ENCODE measurements around the gene SLC25A6.
"Not testable (repeated sequence)": the region's sequence is repeated elsewhere in the genome, so short reads cannot be mapped to it uniquely, and the experiment has no call there.

The SLC25A6 gene

GRCh38 chrX:1389181-1389992, 2.5 kb downstream of the SLC25A6 start:
- DNase-seq = no peak

DNA sequence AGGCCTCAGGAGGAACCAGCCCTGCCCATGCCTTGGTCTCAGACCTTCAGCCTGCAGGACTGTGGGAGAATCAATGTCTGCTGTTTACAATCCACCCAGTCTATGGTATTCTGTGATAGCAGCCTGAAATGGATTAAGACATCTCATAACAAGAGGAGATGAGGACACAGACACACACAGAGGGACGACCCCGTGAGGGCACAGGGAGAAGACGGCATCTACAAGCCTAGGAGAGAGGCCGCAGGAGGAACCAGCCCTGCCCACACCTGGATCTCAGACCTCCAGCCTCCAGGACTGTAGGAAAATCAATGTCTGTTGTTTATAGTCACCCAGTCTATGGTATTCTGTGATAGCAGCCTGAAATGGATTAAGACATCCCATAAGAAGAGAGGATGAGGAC, 3.3 kb downstream of the SLC25A6 start:
- no peak for DNase-seq

DNA sequence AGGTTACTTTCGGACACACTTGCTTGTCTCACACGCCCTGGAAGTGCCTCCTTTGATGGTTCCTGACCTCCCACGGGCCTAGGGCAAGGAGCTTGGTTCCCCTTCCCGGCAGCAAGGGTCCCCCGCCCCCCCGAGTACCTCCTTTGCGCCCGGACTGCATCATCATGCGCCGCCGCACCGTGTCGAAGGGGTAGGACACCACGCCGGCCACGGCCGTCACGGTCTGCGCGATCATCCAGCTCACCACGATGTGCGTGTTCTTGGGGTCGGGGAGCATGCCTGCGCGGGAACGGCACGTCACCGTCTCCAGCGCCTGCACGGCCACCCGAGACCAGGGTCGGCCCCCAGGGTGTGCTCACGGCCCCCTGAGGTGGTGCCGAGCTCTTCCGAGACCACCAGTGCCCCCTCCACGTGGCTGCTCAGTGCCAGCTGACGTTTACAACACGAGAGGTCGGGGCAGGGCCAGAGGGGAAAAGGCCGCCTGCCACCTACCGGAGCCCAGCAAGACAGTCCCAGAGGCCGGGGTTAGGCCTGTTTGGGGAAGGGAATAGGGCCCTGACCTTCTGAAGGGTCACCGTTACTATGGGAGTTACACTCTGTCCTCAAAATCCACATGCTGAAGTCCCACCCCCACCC, 4.7 kb downstream of the SLC25A6 start:
- no peak for DNase-seq

DNA sequence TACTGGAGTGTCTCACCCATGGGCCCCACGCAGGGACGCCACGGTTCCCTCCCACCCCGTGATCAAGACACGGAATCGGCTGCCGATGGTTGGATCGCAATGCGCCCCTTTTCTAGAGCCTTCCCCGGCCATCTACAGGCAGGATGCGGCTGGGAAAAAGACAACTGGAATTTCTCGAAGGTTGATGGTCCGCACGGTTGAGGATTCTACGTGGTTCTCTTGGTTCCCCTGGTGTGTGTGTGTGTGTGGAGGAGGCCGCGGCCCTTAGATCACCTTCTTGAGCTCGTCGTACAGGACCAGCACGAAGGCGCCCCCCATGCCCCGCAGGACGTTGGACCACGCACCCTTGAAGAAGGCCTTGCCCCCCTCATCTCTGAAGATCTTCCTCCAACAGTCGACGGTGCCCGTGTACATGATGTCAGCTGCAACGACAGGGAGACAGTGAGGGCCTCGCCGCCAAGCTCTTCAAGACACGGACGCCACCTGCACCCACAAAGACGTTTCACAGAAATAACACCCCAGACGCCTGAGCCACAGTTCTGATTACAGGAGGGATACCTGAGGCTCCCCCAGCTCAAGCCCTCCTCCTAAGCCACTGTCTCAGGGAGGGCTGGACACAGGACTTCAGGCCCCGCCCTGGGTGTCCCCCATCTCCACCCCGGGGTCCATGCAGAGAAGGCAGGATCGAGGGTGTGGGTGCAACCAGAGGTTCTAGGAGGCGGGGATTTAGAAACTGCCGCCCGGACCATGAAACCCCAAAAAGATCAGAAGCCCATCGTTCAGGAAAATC, 5.4 kb downstream of the SLC25A6 start:
- no peak for DNase-seq

DNA sequence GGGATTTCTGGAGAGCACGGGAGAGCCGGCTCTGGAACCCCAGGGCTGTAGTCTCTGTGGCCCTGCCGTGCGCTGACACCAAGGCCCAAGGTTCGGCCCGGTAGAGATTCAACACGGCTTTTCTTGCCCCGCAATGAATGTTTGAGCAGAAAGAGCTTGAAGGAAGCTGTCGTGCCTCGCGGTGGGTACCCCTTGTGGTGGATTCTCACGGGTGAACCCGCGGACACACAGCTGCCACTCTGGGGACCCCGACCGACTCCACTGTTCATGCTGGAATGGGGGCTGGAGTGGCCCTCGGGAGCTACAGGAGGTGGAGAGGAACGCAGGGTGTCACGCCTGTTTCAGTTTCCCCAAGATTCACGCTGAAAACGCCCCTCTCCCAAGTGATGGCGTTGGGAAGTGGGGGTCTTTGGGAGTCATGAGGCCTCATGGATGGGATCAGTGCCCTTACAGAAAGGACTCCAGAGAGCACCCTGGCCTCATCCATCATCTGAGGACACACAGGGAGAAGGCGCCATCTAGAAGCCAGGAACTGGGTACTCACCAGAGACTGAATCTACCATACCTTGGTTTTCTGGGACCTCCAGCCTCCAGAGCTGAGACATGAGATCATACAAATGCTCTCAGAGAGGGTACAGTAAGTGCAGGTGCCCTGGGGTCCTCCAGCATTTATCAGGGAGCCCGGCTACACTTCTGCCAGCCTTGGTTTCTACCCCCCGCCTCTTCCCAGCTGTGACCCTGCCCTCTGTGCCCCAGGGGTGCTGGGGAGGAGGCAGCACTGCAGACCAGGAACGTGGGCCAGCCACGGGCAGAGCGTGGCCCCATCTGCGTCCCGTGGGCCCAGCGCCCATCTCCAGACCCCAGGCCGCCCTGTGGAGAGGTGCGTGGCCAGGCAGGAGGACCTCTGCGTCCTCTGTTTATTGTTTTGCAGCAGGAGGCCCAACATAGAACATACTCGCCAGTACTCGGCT, 6.4 kb downstream of the SLC25A6 start:
- no peak for DNase-seq

- no peak for DNase-seq
Observed at GRCh38 chrX:1384658-1385252, 7.2 kb downstream of the SLC25A6 start.

DNA sequence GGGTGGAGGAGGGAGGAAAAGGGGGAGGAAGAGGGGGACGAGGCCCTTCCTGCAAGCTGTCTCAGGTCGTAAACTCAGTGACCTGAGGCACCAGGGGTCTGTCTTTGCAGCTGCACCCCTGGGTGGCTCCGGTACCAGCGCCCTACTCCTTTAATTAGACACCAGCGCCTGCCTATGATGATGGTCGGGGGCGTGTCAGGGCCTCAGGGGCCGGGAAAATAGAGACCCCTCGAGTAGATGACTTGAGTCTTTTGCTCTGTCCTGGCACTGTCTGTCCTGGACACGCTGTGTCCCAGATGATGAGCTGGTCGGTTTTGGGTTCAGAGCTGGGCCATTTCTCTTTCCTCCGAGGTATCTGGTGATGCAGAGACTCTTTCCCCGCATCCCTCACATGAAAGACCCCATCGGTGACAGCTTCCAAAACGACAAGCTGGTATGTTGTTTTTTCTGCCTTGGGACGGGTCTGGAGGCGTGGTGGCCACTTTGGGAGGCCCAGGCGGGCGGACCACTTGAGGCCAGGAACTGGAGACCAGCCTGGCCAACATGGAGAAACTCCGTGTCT, 11.2 kb downstream of the SLC25A6 start:
- no peak for DNase-seq

- DNase-seq = no peak
Observed at GRCh38 chrX:1378306-1378759, 13.6 kb downstream of the SLC25A6 start.

- DNase-seq = no peak
Observed at GRCh38 chrX:1368385-1368698, 23.6 kb downstream of the SLC25A6 start.

DNA sequence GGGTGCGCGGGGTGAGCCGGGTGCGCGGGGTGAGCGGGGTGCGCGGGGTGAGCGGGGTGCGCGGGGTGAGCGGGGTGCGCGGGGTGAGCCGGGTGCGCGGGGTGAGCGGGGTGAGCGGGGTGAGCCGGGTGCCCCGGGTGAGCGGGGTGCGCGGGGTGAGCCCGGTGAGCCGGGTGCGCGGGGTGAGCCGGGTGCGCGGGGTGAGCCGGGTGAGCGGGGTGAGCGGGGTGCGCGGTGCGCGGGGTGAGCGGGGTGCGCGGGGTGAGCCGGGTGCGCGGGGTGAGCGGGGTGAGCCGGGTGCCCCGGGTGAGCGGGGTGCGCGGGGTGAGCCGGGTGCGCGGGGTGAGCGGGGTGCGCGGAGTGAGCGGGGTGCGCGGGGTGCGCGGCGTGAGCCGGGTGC, 25.6 kb downstream of the SLC25A6 start:
- not testable (repeated sequence) for DNase-seq

GRCh38 chrX:1361910-1362309, 30.0 kb downstream of the SLC25A6 start:
- no peak for DNase-seq

DNA sequence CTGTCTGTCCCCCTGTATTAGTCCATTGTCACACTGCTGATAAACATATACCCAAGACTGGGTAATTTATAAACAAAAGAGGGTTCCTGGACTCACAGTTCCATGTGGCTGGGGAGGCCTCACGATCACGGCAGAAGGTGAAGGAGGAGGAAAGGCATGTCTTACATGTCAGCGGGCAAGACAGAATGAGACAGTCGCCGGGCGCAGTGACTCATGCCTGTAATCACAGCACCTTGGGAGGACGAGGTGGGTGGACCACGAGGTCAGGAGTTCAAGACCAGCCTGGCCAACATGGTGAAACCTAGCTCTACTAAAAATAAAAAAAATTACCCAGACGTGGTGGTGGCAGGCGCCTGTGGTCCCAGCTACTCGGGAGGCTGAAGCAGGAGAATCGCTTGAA, 30.6 kb downstream of the SLC25A6 start:
- no peak for DNase-seq

GRCh38 chrX:1360171-1360570, 31.7 kb downstream of the SLC25A6 start:
- no peak for DNase-seq

GRCh38 chrX:1359477-1359873, 32.4 kb downstream of the SLC25A6 start:
- DNase-seq = no peak

DNA sequence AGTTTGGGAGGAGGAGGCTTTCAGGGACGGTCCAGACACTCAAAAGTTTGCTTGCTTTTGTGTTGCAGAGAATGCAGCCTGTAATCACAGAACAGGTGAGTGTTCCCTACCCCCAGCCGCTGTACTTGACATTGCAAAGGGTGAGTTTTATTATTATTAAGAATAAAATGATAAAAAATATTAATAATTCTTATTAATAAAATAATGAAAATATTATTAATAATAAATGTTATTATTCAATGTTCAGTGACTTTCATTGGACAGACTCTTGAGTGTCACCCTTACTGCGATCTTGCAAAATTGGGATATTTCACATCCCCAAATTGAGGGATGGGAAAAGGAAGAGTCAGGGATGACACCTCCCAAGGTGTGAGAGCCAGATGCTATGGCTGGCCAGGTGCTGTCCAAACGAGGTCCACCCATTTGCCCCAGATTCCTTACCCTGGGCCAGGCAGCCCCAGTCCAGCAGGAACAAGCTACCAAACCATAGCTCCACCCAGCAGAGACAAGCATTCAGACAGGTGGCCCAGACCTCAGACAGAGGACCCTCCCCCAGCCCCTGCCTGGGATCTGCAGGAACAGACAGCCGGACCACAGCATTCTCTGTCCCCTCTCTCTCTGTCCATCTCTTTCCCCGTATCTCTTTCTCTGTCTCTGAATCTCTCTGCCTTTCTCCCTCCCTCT, 33.0 kb downstream of the SLC25A6 start:
- DNase-seq = no peak

DNA sequence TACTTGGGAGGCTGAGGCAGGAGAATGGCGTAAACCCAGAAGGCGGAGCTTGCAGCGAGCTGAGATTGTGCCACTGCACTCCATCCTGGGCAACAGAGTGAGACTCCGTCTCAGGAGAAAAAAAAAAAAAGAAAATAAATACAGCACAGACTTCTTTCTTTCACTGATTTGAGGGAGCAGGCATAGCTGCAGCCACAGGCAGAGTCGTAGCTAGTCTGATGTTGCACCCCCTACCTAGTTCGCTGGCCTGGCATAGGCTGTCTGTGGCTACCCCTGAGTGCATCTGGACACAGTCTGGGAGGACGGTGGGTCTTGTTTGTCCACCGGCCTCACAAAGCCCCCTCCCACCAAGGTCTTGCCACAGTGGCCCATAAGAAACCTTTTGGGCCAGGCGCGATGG, 33.9 kb downstream of the SLC25A6 start:
- no peak for DNase-seq

DNA sequence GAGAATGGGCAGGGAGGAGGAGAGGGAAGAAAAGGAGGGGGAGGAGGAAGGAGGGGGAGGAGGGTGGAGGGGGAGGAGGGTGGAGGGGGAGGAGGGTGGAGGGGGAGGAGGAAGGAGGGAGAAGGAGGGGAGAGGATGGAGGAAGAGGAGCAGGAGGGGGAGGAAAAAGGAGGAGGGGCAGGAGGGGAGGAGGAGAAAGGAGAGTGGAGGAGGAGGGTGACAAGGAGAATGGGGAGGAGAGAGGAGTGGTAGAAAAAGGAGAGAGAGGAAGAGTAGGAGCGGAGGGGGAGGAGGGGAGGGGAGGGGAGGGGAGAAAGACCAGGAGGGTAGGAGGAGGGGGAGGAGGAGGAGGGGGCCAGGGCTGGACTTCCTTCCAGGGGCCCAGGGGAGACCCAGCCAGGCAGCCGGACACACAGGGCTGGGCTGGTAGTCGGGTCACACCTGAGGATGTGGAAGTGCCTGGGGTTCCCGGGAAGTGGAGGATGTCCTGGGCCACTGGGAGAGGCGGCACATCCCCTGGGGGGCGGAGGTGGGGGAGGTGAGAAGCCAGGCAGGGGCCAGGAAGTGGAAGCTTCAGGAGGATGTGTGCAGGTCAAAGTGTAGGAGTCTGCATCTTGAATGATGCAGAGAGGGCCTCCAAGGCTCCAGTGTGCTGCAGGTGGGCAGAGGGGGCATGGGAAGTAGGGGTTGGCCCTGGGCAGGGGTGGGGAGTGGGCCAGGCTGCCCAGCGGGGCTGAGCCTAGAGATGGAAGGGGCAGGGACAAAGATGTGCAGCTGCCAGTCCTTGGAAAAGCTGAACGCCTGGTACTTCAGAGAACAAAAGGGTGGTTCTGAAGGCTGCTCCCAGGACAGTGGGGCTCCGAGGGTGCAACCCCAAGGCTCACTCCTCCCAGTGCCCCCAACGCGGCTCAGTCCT, 36.5 kb downstream of the SLC25A6 start:
- no peak for DNase-seq

DNA sequence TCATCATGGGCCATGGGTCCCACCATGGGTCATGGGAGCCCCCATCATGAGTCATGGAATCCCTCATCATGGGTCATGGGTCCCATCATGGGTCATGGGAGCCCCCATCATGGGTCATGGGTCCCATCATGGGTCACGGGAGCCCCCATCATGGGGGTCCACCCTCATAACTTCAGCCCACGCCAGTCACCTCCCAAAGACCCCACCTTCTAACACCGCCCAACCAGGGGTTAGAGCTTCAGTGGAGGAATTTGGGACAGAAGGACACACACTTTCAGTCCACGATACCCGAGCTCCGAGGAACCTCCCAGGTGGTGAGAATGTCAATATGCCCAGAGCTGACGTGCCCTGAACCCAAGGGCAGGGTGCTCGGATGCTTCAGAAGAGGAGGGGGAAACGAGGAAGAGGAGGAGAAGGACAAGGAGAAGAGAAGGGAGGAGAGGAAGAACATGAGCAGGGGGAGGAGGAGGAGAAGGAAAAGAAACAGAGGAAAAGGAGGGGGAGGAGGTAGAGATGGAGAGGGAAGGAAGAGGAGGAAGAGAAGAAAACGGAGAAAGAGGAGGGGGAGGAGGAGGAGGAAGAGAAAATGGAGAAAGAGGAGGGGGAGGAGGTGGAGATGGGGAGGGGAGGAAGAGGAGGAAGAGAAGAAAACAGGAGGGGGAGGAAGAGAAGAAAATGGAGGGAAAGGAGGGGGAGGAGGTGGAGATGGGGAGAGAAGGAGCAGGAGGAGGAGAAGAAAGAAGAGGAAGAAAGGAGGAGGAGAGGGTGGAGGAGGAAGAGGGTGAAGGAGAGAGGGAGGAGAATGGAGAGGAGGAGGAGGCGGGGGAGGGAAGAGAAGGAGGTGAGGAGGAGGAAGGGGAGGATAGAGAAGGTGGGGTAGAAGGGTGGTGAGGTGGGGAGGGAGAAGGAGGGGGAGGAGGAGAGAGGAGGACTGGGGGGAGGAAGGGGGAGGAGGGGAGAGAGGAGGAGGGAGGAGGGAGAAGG, 37.6 kb downstream of the SLC25A6 start:
- no peak for DNase-seq

Measured in DMS79 (cell line).